ENCODE data around the gene SRCIN1. TPM values are rescaled to one million over a fixed set of nuclear protein-coding genes. Genes with fewer than 3 reads are reported as not detected.
"Not testable (repeated sequence)": the region's sequence is repeated elsewhere in the genome, so short reads cannot be mapped to it uniquely, and the experiment has no call there.

SRCIN1 gene
- total RNA-seq, 1 experiment from 2014 or later: 6.9 TPM

- Histone ChIP-seq H3K56ac (ENCODE audit: insufficient read length, low read depth, low read length) (no peak overlapping the region), H2BK5ac (ENCODE audit: insufficient read length, low read length) (no peak overlapping the region), H4K5ac (ENCODE audit: insufficient read length, low read depth, low read length) (no peak overlapping the region), H3K4me2 (ENCODE audit: insufficient read depth, insufficient read length, low read length) (no peak overlapping the region), H2BK15ac (ENCODE audit: low read depth, low read length) (no peak overlapping the region), H3K9me3 (ENCODE audit: control insufficient read depth, low read depth, low read length) (no peaks in the 10 kb centered on the region), H3K14ac (ENCODE audit: insufficient read depth, low read length) (no peak overlapping the region), H4K91ac (ENCODE audit: insufficient read length, low read depth, low read length) (no peak overlapping the region), H2AK5ac (ENCODE audit: insufficient read length, low read length) (no peak overlapping the region), H3K4ac (ENCODE audit: low read depth, low read length) (no peak overlapping the region), H4K20me1 (ENCODE audit: control insufficient read depth, insufficient read depth, insufficient read length) (no peaks in the 10 kb centered on the region), H3K79me1 (ENCODE audit: insufficient read depth, low read depth, low read length, poor library complexity, severe bottlenecking) (no peaks in the 10 kb centered on the region), H3T11ph (ENCODE audit: low read length) (no peak overlapping the region), H2BK12ac (ENCODE audit: insufficient read length, low read depth, low read length) (no peak overlapping the region), H3K18ac (ENCODE audit: insufficient read length, low read depth, low read length) (no peak overlapping the region), H3K9ac (ENCODE audit: extremely low read depth, insufficient read length, low read length) (no peak overlapping the region), H3K4me1 (ENCODE audit: insufficient read depth, low read length) (no peaks in the 10 kb centered on the region), H4K8ac (replicated peaks; ENCODE audit: insufficient read length, low read depth, low read length) (no peak overlapping the region), H2AFZ (ENCODE audit: low read length) (no peak overlapping the region), H2BK120ac (ENCODE audit: low read depth, low read length, poor library complexity, severe bottlenecking) (no peak overlapping the region), H3K27ac (ENCODE audit: insufficient read length, low read depth, low read length) (no peak overlapping the region), H3K23ac (ENCODE audit: insufficient read length, low read depth, low read length) (no peak overlapping the region), H3K23me2 (ENCODE audit: insufficient read length, low read depth, low read length, poor library complexity, severe bottlenecking) (no peaks in the 10 kb centered on the region), H3K27me3 (ENCODE audit: insufficient read depth, low read length) (no peaks in the 10 kb centered on the region), H3K79me2 (ENCODE audit: insufficient read depth, low read length) (no peaks in the 10 kb centered on the region), H2BK20ac (ENCODE audit: low read depth, low read length, poor library complexity, severe bottlenecking) (no peak overlapping the region)
- no CpG with 5 or more reads among the region's 2 CpGs for WGBS (ENCODE audit: extremely low coverage, insufficient read length, low lambda C conversion rate)
- H3K27ac Mint-ChIP-seq: no peak overlapping the region
- TF ChIP-seq CTCF (conservative IDR thresholded peaks at IDR 0.05): no peak
- H3K36me3 Mint-ChIP-seq (ENCODE audit: insufficient read depth in 1 of 3, low read depth in 3 of 3): peaks cover 0 to 5% (median 3%) of the 10 kb centered on the region in 3 experiments; a peak in 5 of 7 replicates
- peak; percentile 8 for DNase-seq
- no peak overlapping the region for H3K4me3 Mint-ChIP-seq
- H3K9me3 Mint-ChIP-seq: peaks cover 7% of the 10 kb centered on the region in 2 experiments
- peaks cover 0 to 7% of the 10 kb centered on the region in 2 experiments; a peak in 1 of 4 replicates for H3K4me1 Mint-ChIP-seq
- H3K27me3 Mint-ChIP-seq (ENCODE audit: low read depth): no peaks in the 10 kb centered on the region; the same call in 1 of the 2 replicates
These were observed 22.2 kb upstream of the SRCIN1 start for GRCh38 chr17:38627957-38628356.

- H3K23ac ChIP-seq (ENCODE audit: insufficient read length, low read depth, low read length); H3K4me1 ChIP-seq (ENCODE audit: insufficient read depth, low read length); H4K5ac ChIP-seq (ENCODE audit: insufficient read length, low read depth, low read length); H2AK5ac ChIP-seq (ENCODE audit: insufficient read length, low read length); H3K27me3 ChIP-seq (ENCODE audit: insufficient read depth, low read length); H3K79me1 ChIP-seq (ENCODE audit: insufficient read depth, low read depth, low read length, poor library complexity, severe bottlenecking); H4K20me1 ChIP-seq (ENCODE audit: control insufficient read depth, insufficient read depth, insufficient read length); H3K36me3 Mint-ChIP-seq (ENCODE audit: insufficient read depth in 1 of 3, low read depth in 3 of 3); H3K4me3 Mint-ChIP-seq; H3K27me3 Mint-ChIP-seq (ENCODE audit: low read depth); H3K4ac ChIP-seq (ENCODE audit: low read depth, low read length); H2BK12ac ChIP-seq (ENCODE audit: insufficient read length, low read depth, low read length); H3K79me2 ChIP-seq (ENCODE audit: insufficient read depth, low read length); H3K9me3 Mint-ChIP-seq; DNase-seq; H3K14ac ChIP-seq (ENCODE audit: insufficient read depth, low read length); H3K9me3 ChIP-seq (ENCODE audit: control insufficient read depth, low read depth, low read length); H2BK20ac ChIP-seq (ENCODE audit: low read depth, low read length, poor library complexity, severe bottlenecking); H2BK5ac ChIP-seq (ENCODE audit: insufficient read length, low read length); H3K4me1 Mint-ChIP-seq; H3K18ac ChIP-seq (ENCODE audit: insufficient read length, low read depth, low read length); H2BK120ac ChIP-seq (ENCODE audit: low read depth, low read length, poor library complexity, severe bottlenecking); H3K9ac ChIP-seq (ENCODE audit: extremely low read depth, insufficient read length, low read length); H4K91ac ChIP-seq (ENCODE audit: insufficient read length, low read depth, low read length); H3K23me2 ChIP-seq (ENCODE audit: insufficient read length, low read depth, low read length, poor library complexity, severe bottlenecking); H3K4me2 ChIP-seq (ENCODE audit: insufficient read depth, insufficient read length, low read length); H3K56ac ChIP-seq (ENCODE audit: insufficient read length, low read depth, low read length); H3T11ph ChIP-seq (ENCODE audit: low read length); H4K8ac ChIP-seq (replicated peaks; ENCODE audit: insufficient read length, low read depth, low read length); H3K27ac ChIP-seq (ENCODE audit: insufficient read length, low read depth, low read length); H2AFZ ChIP-seq (ENCODE audit: low read length); H2BK15ac ChIP-seq (ENCODE audit: low read depth, low read length): not testable (repeated sequence)
- no CpG with 5 or more reads among the region's 6 CpGs for WGBS (ENCODE audit: extremely low coverage, insufficient read length, low lambda C conversion rate)
- 0 out of 7 replicates have a peak overlapping the region, but pooled peaks of 1 of the 3 experiments have one; percentile 3 for H3K27ac Mint-ChIP-seq
These were observed 21.0 kb upstream of the SRCIN1 start for GRCh38 chr17:38626606-38627226.

Measured in H9 (cell line).